Testis (tissue), 3 donors: ENCODE results near the gene TAB2. TPM values are rescaled to one million over a fixed set of nuclear protein-coding genes. Genes with fewer than 3 reads are reported as not detected.
"Not testable (repeated sequence)": the region's sequence is repeated elsewhere in the genome, so short reads cannot be mapped to it uniquely, and the experiment has no call there.

ENCODE experiments used
- DNase-seq: peaks from one replicate; pipeline ENCODE4 v3.0.0-alpha.2; 2019
- H3K27ac ChIP-seq, 2 donors: fragments of 200-600 bp; sonication (generic); one replicate each; pipeline ENCODE4 v1.5.1; 2019
- H3K27me3 ChIP-seq: fragments of 200-600 bp; sonication (generic); one replicate; pipeline ENCODE4 v1.5.1; 2019
- H3K36me3 ChIP-seq: fragments of 200-600 bp; sonication (generic); one replicate; pipeline ENCODE4 v1.5.1; 2017; ENCODE audit warnings: low read depth; ENCODE audit errors: missing control alignments
- H3K4me1 ChIP-seq: fragments of 200-600 bp; sonication (generic); one replicate; pipeline ENCODE4 v1.5.1; 2019
- H3K4me3 ChIP-seq, 2 donors: fragments of 200-600 bp; sonication (generic); one replicate each; pipeline ENCODE4 v1.5.1; 2017 to 2019
- H3K9me3 ChIP-seq: fragments of 200-600 bp; sonication (generic); one replicate; pipeline ENCODE4 v1.5.1; 2017
- CTCF ChIP-seq, 3 experiments: fragments of 450-650 bp in 2 of 3; fragments of 200-600 bp in 1 of 3; sonication (generic) in 1 of 3; IDR thresholded peaks; one replicate each; pipeline ENCODE4 v1.5.1; 2016 to 2019; ENCODE audit warnings: antibody characterized with exemption in 3 of 3, mild to moderate bottlenecking in 2 of 3, moderate library complexity in 1 of 3
- POLR2A ChIP-seq: fragments of 450-650 bp; IDR thresholded peaks from one replicate; pipeline ENCODE4 v1.6.1; 2017; ENCODE audit warnings: antibody characterized with exemption, mild to moderate bottlenecking, moderate library complexity
- WGBS, 2 donors: methylation state at CpG; one replicate each; pipeline ENCODE4 v1.1.5; 2018; 5-methylcytosine and 5-hydroxymethylcytosine counted together
- intact Hi-C: fragments of 100-400 bp; cut with DNase I; formaldehyde crosslinking; loops from one replicate; pipeline ENCODE4 v1.15.1; 2023; ENCODE audit warnings: low total_unique reads
- polyA plus RNA-seq: library from polyadenylated mRNA; stranded (reverse); fragments of 350-450 nt; fragmentation: Illumina TruSeq; extraction: RNeasy Lipid Tissue Mini Kit (QIAGEN cat#74804); gene quantifications from one replicate; pipeline ENCODE4 v1.2.3, GENCODE V29; 2014; ENCODE audit warnings: low read depth, low replicate concordance; ENCODE audit not compliant: insufficient read depth
- small RNA-seq, 2 donors: library from RNA; depleted of rRNA; stranded (forward); fragments of <200 nt; gene quantifications; one replicate each; pipeline ENCODE3, GENCODE V24; 2016
- total RNA-seq, 2 donors: library from RNA; depleted of rRNA; stranded (reverse); fragments of >200 nt; gene quantifications; one replicate each; pipeline ENCODE4 v1.2.3, GENCODE V29; 2016

Gene TAB2
- total and polyA plus RNA-seq, 3 donors from 2014 or later = 45.1 to 84.7 (median 61.0) TPM

- Histone ChIP-seq H3K36me3 (no peaks in the 10 kb centered on the region), H3K27ac (no peak overlapping the region), H3K4me1 (peaks cover 12% of the 10 kb centered on the region), H3K27me3 (no peaks in the 10 kb centered on the region), H3K9me3 (no peaks in the 10 kb centered on the region), H3K4me3 (no peak overlapping the region)
- no peak for TF ChIP-seq POLR2A
- no peak for TF ChIP-seq CTCF (IDR thresholded peaks at IDR 0.05)
- intact Hi-C loops = no loop called here
- DNase-seq = no peak
- 90 to 93% methylated on average over 1 of the region's 1 CpG for WGBS, 2 donors
Observed at GRCh38 chr6:149458806-149459205, 141.3 kb downstream of the TAB2 start.

GRCh38 chr6:149459761-149460160 is 142.2 kb downstream of the TAB2 start:
- Histone ChIP-seq H3K36me3 (no peaks in the 10 kb centered on the region), H3K27ac (no peak overlapping the region), H3K9me3 (no peaks in the 10 kb centered on the region), H3K4me1 (peaks cover 4% of the 10 kb centered on the region), H3K27me3 (no peaks in the 10 kb centered on the region), H3K4me3 (no peak overlapping the region)
- intact Hi-C loops = no loop called here
- no peak for DNase-seq
- WGBS, 2 donors = 73 to 78% methylated on average over 5 of the region's 5 CpGs
- TF ChIP-seq POLR2A (no peak), CTCF (IDR thresholded peaks at IDR 0.05) (no peak)

DNA sequence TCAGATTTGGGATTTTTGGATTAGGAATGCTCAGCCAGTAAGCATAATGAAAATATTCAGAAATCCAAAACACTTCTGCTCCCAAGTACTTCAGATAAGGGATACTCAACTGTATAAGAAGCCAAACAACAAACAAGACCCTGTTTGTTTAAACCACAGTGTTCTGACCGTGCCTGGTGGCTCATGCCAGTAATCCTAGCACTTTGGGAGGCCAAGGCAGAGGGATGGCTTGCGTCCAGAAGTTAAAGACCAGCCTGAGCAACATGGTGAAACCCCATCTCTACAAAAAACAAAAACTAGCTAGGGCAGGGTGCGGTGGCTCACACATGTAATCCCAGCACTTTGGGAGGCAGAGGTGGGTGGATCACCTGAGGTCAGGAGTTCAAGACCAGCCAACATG is 142.7 kb downstream of the TAB2 start:
- DNase-seq, H3K27ac ChIP-seq, H3K4me3 ChIP-seq, H3K4me1 ChIP-seq, H3K36me3 ChIP-seq, H3K27me3 ChIP-seq, H3K9me3 ChIP-seq, intact Hi-C loops: not testable (repeated sequence)
- WGBS, 2 donors = 70 to 84% methylated on average over 3 of the region's 3 CpGs

Small RNA genes lying within 50 kb of the gene (small RNA-seq; reads per million reads assigned to genes)
- 0 reads per million in 2 donors for gene RN7SL234P

Other genes starting within 250 kb of the TAB2 start
- 1 to 10 TPM; 4.6 to 6.3 TPM for gene SUMO4, start 82.5 kb downstream of the TAB2 start, total RNA-seq
- gene SUMO4, start 82.5 kb downstream of the TAB2 start, polyA plus RNA-seq = not detected
- gene ZC3H12D, start 167.3 kb downstream of the TAB2 start, total RNA-seq = 1 to 10 TPM; 1.4 to 2.1 TPM
- 0.61 TPM for gene ZC3H12D, start 167.3 kb downstream of the TAB2 start, polyA plus RNA-seq
- 10 to 100 TPM; 36.0 to 39.4 TPM for gene PPIL4, start 228.3 kb downstream of the TAB2 start, total RNA-seq
- 13.9 TPM for gene PPIL4, start 228.3 kb downstream of the TAB2 start, polyA plus RNA-seq
- gene GINM1, start 248.7 kb downstream of the TAB2 start, total RNA-seq = 10 to 100 TPM; 47.5 to 58.7 TPM
- 80.3 TPM for gene GINM1, start 248.7 kb downstream of the TAB2 start, polyA plus RNA-seq